ENCODE data around the gene UBL7.

The UBL7 gene, protein sequence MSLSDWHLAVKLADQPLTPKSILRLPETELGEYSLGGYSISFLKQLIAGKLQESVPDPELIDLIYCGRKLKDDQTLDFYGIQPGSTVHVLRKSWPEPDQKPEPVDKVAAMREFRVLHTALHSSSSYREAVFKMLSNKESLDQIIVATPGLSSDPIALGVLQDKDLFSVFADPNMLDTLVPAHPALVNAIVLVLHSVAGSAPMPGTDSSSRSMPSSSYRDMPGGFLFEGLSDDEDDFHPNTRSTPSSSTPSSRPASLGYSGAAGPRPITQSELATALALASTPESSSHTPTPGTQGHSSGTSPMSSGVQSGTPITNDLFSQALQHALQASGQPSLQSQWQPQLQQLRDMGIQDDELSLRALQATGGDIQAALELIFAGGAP

GRCh38 chr15:74460871-74461846, at the start of gene UBL7:
UBL7 (minus strand) TSS chr15:74461160; CDS start chr15:74458867, 2,293 bp downstream.
- TF ChIP-seq Cebpa-rat (IDR thresholded peaks at IDR 0.05) = no peak
- peaks cover 40% of the 10 kb centered on the region for H3K4me1 ChIP-seq

DNA sequence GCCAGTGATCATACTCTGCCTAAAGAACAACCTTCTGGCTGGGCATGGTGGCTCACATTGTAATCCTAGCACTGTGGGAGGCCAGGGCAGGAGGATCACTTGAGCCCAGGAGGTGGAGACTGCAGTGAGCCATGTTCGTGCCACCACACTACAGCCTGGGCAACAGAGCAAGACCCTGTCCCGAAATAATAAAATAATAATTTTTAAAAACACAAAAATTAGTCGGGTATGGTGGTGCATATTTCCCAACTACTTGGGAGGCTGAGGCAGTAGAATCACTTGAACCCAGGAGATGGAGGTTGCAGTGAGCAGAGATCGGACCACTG, 45.5 kb upstream of the UBL7 start:
- Histone ChIP-seq H3K27me3 (no peaks in the 10 kb centered on the region), H3K9ac (no peak overlapping the region), H3K4me3 (no peak overlapping the region), H3K36me3 (peaks cover 13% of the 10 kb centered on the region; the same call in 1 of the 2 replicates), H3K4me1 (peaks cover 7% of the 10 kb centered on the region), H3K27ac (no peak overlapping the region), H3K9me3 (no peaks in the 10 kb centered on the region), H3K4me2 (no peak overlapping the region), H4K20me1 (no peaks in the 10 kb centered on the region)
- no peak for TF ChIP-seq Cebpa-rat (IDR thresholded peaks at IDR 0.05)

More at GRCh38 chr15:74460871-74461846, at the start of gene UBL7:
- Histone ChIP-seq H3K9me3 (no peaks in the 10 kb centered on the region), H3K27ac (peak within 1 kb of the TSS; percentile 73), H3K27me3 (no peaks in the 10 kb centered on the region), H3K4me2 (peak within 1 kb of the TSS; percentile 85), H3K4me3 (peak within 1 kb of the TSS; percentile 94), H3K36me3 (peaks cover 34% of the 10 kb centered on the region), H4K20me1 (no peaks in the 10 kb centered on the region), H3K9ac (peak within 1 kb of the TSS; percentile 80)

- Histone ChIP-seq H3K4me3 (no peak overlapping the region), H3K4me2 (no peak overlapping the region), H3K27me3 (no peaks in the 10 kb centered on the region), H4K20me1 (no peaks in the 10 kb centered on the region), H3K9ac (no peak overlapping the region), H3K27ac (no peak overlapping the region), H3K9me3 (no peaks in the 10 kb centered on the region), H3K4me1 (peaks cover 2% of the 10 kb centered on the region; the same call in 1 of the 2 replicates), H3K36me3 (peaks cover 13% of the 10 kb centered on the region; the same call in 1 of the 2 replicates)
- no peak for TF ChIP-seq Cebpa-rat (IDR thresholded peaks at IDR 0.05)
These were observed 45.0 kb upstream of the UBL7 start for GRCh38 chr15:74505837-74506514.

GRCh38 chr15:74504836-74505235, 43.9 kb upstream of the UBL7 start:
- H3K36me3 ChIP-seq = peaks cover 13% of the 10 kb centered on the region; the same call in 1 of the 2 replicates
- no peak for TF ChIP-seq Cebpa-rat (IDR thresholded peaks at IDR 0.05)
- H3K4me1 ChIP-seq = no peaks in the 10 kb centered on the region
- no peaks in the 10 kb centered on the region for H4K20me1 ChIP-seq
- H3K9ac ChIP-seq = no peak overlapping the region
- H3K27ac ChIP-seq = no peak overlapping the region
- H3K4me2 ChIP-seq = no peak overlapping the region
- no peaks in the 10 kb centered on the region for H3K9me3 ChIP-seq
- no peaks in the 10 kb centered on the region for H3K27me3 ChIP-seq
- H3K4me3 ChIP-seq = no peak overlapping the region

DNA sequence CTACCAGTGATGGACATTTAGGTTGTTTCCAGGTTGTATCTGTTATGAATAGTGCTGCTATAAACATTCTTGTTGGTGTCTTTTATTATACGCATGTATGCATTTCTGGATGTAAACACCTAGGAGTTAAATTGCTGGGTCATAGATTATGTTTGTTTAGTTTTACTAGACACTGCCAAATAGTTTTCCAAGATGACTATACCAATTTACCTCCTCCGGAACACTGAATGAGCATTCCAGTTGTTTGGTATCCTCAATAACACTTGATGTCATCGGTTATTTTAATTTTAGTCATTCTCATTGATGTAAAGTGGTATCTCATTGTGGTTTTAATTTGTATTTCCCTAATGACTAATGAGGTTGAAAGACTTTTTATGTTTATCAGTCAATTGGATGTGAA, 43.5 kb upstream of the UBL7 start:
- no peak for TF ChIP-seq Cebpa-rat (IDR thresholded peaks at IDR 0.05)
- Histone ChIP-seq H3K9me3 (no peaks in the 10 kb centered on the region), H3K9ac (no peak overlapping the region), H3K36me3 (peaks cover 13% of the 10 kb centered on the region; the same call in 1 of the 2 replicates), H3K4me2 (no peak overlapping the region), H3K4me3 (no peak overlapping the region), H3K4me1 (no peaks in the 10 kb centered on the region), H3K27me3 (no peaks in the 10 kb centered on the region), H4K20me1 (no peaks in the 10 kb centered on the region), H3K27ac (no peak overlapping the region)

DNA sequence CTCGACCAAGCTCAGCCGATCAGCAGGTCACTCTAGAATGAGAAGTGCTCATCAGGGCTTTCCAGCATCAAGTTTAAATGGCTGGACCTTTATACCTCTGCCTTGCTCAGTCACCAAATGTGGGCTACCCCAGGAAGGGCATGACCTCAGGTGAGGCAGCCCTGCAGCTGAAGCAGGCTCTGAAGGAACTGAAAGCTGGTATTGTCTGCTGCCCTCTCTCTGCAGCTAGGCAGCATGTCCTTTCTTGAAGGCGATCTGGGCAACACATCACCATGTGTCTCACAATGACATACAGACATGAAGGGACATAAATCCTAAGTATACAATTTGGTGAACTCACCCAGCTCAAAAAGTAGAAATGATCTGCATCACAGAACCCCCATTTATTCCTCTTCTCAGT, 41.3 kb upstream of the UBL7 start:
- Histone ChIP-seq H3K36me3 (peaks cover 13% of the 10 kb centered on the region; the same call in 1 of the 2 replicates), H3K27ac (no peak overlapping the region), H3K9me3 (no peaks in the 10 kb centered on the region), H4K20me1 (no peaks in the 10 kb centered on the region), H3K27me3 (no peaks in the 10 kb centered on the region), H3K9ac (no peak overlapping the region), H3K4me3 (no peak overlapping the region), H3K4me2 (no peak overlapping the region), H3K4me1 (no peaks in the 10 kb centered on the region)
- TF ChIP-seq Cebpa-rat (IDR thresholded peaks at IDR 0.05) = no peak

- no peaks in the 10 kb centered on the region for H3K9me3 ChIP-seq
- H4K20me1 ChIP-seq = no peaks in the 10 kb centered on the region
- no peaks in the 10 kb centered on the region for H3K4me1 ChIP-seq
- no peak overlapping the region for H3K4me2 ChIP-seq
- no peak overlapping the region for H3K9ac ChIP-seq
- no peak overlapping the region for H3K4me3 ChIP-seq
- no peak for TF ChIP-seq Cebpa-rat (IDR thresholded peaks at IDR 0.05)
- no peaks in the 10 kb centered on the region for H3K27me3 ChIP-seq
- 0 out of 2 replicates have a peak, but pooled peaks cover 9% of the 10 kb centered on the region for H3K36me3 ChIP-seq
- no peak overlapping the region for H3K27ac ChIP-seq
These were observed 39.4 kb upstream of the UBL7 start for GRCh38 chr15:74500401-74500800.

GRCh38 chr15:74499366-74499765, 38.4 kb upstream of the UBL7 start:
- Histone ChIP-seq H3K27ac (no peak overlapping the region), H3K4me1 (no peaks in the 10 kb centered on the region), H3K27me3 (no peaks in the 10 kb centered on the region), H3K9ac (no peak overlapping the region), H3K36me3 (0 out of 2 replicates have a peak, but pooled peaks cover 13% of the 10 kb centered on the region), H4K20me1 (no peaks in the 10 kb centered on the region), H3K9me3 (no peaks in the 10 kb centered on the region), H3K4me3 (no peak overlapping the region), H3K4me2 (no peak overlapping the region)
- TF ChIP-seq Cebpa-rat (IDR thresholded peaks at IDR 0.05) = no peak

- H3K4me2 ChIP-seq = no peak overlapping the region
- H3K27ac ChIP-seq = no peak overlapping the region
These were observed 36.6 kb upstream of the UBL7 start for GRCh38 chr15:74497584-74497983.

More at GRCh38 chr15:74497584-74497983, 36.6 kb upstream of the UBL7 start:
- H3K4me3 ChIP-seq = no peak overlapping the region
- H3K9ac ChIP-seq = no peak overlapping the region
- no peaks in the 10 kb centered on the region for H4K20me1 ChIP-seq
- 0 out of 2 replicates have a peak, but pooled peaks cover 11% of the 10 kb centered on the region for H3K36me3 ChIP-seq
- no peaks in the 10 kb centered on the region for H3K4me1 ChIP-seq
- no peak for TF ChIP-seq Cebpa-rat (IDR thresholded peaks at IDR 0.05)
- H3K9me3 ChIP-seq = no peaks in the 10 kb centered on the region
- no peaks in the 10 kb centered on the region for H3K27me3 ChIP-seq
